ENCODE measurements around the gene ZNF727.
"Not testable (repeated sequence)": the region's sequence is repeated elsewhere in the genome, so short reads cannot be mapped to it uniquely, and the experiment has no call there.

ZNF727 gene

GRCh38 chr7:64037095-64037494 lies 8.1 kb upstream of the ZNF727 start:
- no peak for TF ChIP-seq GLIS3 (CRISPR knock-in tag; IDR thresholded peaks at IDR 0.05)
- TF ChIP-seq PPARA (CRISPR knock-in tag; IDR thresholded peaks at IDR 0.05; ENCODE audit: borderline replicate concordance): no peak
- no peak for ATAC-seq

- no peak for TF ChIP-seq BACH2 (CRISPR knock-in tag; IDR thresholded peaks at IDR 0.05; ENCODE audit: borderline replicate concordance)
- no peak for TF ChIP-seq ZFP3 (CRISPR knock-in tag; IDR thresholded peaks at IDR 0.05)
- TF ChIP-seq ZNF70 (CRISPR knock-in tag; IDR thresholded peaks at IDR 0.05): no peak
- no peak for TF ChIP-seq TOX (CRISPR knock-in tag; IDR thresholded peaks at IDR 0.05; ENCODE audit: borderline replicate concordance)
- no peak for TF ChIP-seq OSR1 (CRISPR knock-in tag; IDR thresholded peaks at IDR 0.05)
- TF ChIP-seq ZNF565 (CRISPR knock-in tag; conservative IDR thresholded peaks at IDR 0.05; ENCODE audit: low read depth): no peak
- TF ChIP-seq PPARA (CRISPR knock-in tag; IDR thresholded peaks at IDR 0.05; ENCODE audit: borderline replicate concordance): no peak
- no peak for TF ChIP-seq ZC3H10 (CRISPR knock-in tag; IDR thresholded peaks at IDR 0.05)
- no peak for TF ChIP-seq SNAI2 (CRISPR knock-in tag; IDR thresholded peaks at IDR 0.05)
- no peak for TF ChIP-seq TSHZ2 (CRISPR knock-in tag; IDR thresholded peaks at IDR 0.05)
- no peak for TF ChIP-seq POU6F1 (CRISPR knock-in tag; IDR thresholded peaks at IDR 0.05; ENCODE audit: borderline replicate concordance, low read depth)
- no peak for TF ChIP-seq ISL1 (CRISPR knock-in tag; IDR thresholded peaks at IDR 0.05)
- ATAC-seq: no peak
Measured at GRCh38 chr7:64046041-64046389, 781 bp downstream of the ZNF727 start.

- ATAC-seq: not testable (repeated sequence)
Measured at GRCh38 chr7:64077837-64078698, 32.8 kb downstream of the ZNF727 start.

GRCh38 chr7:64078699-64078994 lies 33.4 kb downstream of the ZNF727 start:
- ATAC-seq: no peak
- no peak for TF ChIP-seq SNAI2 (CRISPR knock-in tag; IDR thresholded peaks at IDR 0.05)
- TF ChIP-seq ISL1 (CRISPR knock-in tag; IDR thresholded peaks at IDR 0.05): no peak
- TF ChIP-seq CREB5 (CRISPR knock-in tag; IDR thresholded peaks at IDR 0.05; ENCODE audit: low read depth): no peak
- no peak for TF ChIP-seq TSHZ2 (CRISPR knock-in tag; IDR thresholded peaks at IDR 0.05)
- no peak for TF ChIP-seq TOX (CRISPR knock-in tag; IDR thresholded peaks at IDR 0.05; ENCODE audit: borderline replicate concordance)
- TF ChIP-seq OSR1 (CRISPR knock-in tag; IDR thresholded peaks at IDR 0.05): no peak
- TF ChIP-seq POU6F1 (CRISPR knock-in tag; IDR thresholded peaks at IDR 0.05; ENCODE audit: borderline replicate concordance, low read depth): no peak
- TF ChIP-seq ZFP3 (CRISPR knock-in tag; IDR thresholded peaks at IDR 0.05): no peak
- TF ChIP-seq PATZ1 (CRISPR knock-in tag; IDR thresholded peaks at IDR 0.05; ENCODE audit: borderline replicate concordance): no peak
- TF ChIP-seq ZNF70 (CRISPR knock-in tag; IDR thresholded peaks at IDR 0.05): no peak
- no peak for TF ChIP-seq GLIS3 (CRISPR knock-in tag; IDR thresholded peaks at IDR 0.05)
- TF ChIP-seq TCF4 (CRISPR knock-in tag; IDR thresholded peaks at IDR 0.05; ENCODE audit: borderline replicate concordance): no peak
- TF ChIP-seq CSDC2 (CRISPR knock-in tag; IDR thresholded peaks at IDR 0.05): no peak
- no peak for TF ChIP-seq ARNTL (CRISPR knock-in tag; IDR thresholded peaks at IDR 0.05; ENCODE audit: borderline replicate concordance, low read depth)
- no peak for TF ChIP-seq BACH2 (CRISPR knock-in tag; IDR thresholded peaks at IDR 0.05; ENCODE audit: borderline replicate concordance)
- no peak for TF ChIP-seq ZC3H10 (CRISPR knock-in tag; IDR thresholded peaks at IDR 0.05)
- no peak for TF ChIP-seq RARB (CRISPR knock-in tag; IDR thresholded peaks at IDR 0.05)
